Erythroblast (primary cell): ENCODE measurements around the gene SLC6A1.

ENCODE experiments used
- DNase-seq, 2 experiments: peaks; one replicate each; lab custom pipeline; 2025; lab: John Stamatoyannopoulos, UW
- GATA1 ChIP-seq: IDR thresholded peaks from 2 replicates; pipeline ENCODE4 v1.6.1; 2011; ENCODE audit warnings: low read depth, mild to moderate bottlenecking, control low read depth, low read length, moderate library complexity
- POLR2A ChIP-seq: IDR thresholded peaks from 2 replicates; pipeline ENCODE4 v1.6.1; 2011; ENCODE audit warnings: mild to moderate bottlenecking, low read length

SLC6A1 gene

GRCh38 chr3:10956986-10957385, 35.6 kb upstream of the SLC6A1 start:
- no peak for TF ChIP-seq POLR2A
- TF ChIP-seq GATA1 = no peak
- DNase-seq = no peak

- DNase-seq = no peak
- TF ChIP-seq POLR2A (no peak), GATA1 (no peak)
These were observed 34.4 kb upstream of the SLC6A1 start for GRCh38 chr3:10957976-10958749.

- TF ChIP-seq GATA1 = no peak
- no peak for TF ChIP-seq POLR2A
- no peak for DNase-seq
These were observed 32.3 kb upstream of the SLC6A1 start for GRCh38 chr3:10960255-10960654.

GRCh38 chr3:10961921-10962320, 30.6 kb upstream of the SLC6A1 start:
- no peak for DNase-seq
- TF ChIP-seq GATA1 = no peak
- TF ChIP-seq POLR2A = no peak

- TF ChIP-seq POLR2A (no peak), GATA1 (no peak)
These were observed 30.0 kb upstream of the SLC6A1 start for GRCh38 chr3:10962481-10963036.

GRCh38 chr3:10964537-10965167, 27.9 kb upstream of the SLC6A1 start:
- TF ChIP-seq POLR2A (no peak), GATA1 (no peak)
- DNase-seq = peak; percentile 19 to 30

More at GRCh38 chr3:10962481-10963036, 30.0 kb upstream of the SLC6A1 start:
- DNase-seq = no peak

- TF ChIP-seq POLR2A = no peak
- TF ChIP-seq GATA1 = no peak
- no peak for DNase-seq
These were observed 24.1 kb upstream of the SLC6A1 start for GRCh38 chr3:10968401-10968800.

GRCh38 chr3:10970306-10970960, 22.1 kb upstream of the SLC6A1 start:
- no peak for TF ChIP-seq GATA1
- TF ChIP-seq POLR2A = no peak
- DNase-seq = no peak

- TF ChIP-seq GATA1 (no peak), POLR2A (no peak)
- DNase-seq = no peak
These were observed 20.3 kb upstream of the SLC6A1 start for GRCh38 chr3:10972072-10972782.

GRCh38 chr3:10973046-10973595, 19.4 kb upstream of the SLC6A1 start:
- TF ChIP-seq GATA1 (no peak), POLR2A (no peak)

GRCh38 chr3:10974131-10974530, 18.4 kb upstream of the SLC6A1 start:
- no peak for TF ChIP-seq GATA1
- no peak for TF ChIP-seq POLR2A
- DNase-seq = no peak

More at GRCh38 chr3:10973046-10973595, 19.4 kb upstream of the SLC6A1 start:
- no peak for DNase-seq

GRCh38 chr3:10974746-10975375, 17.7 kb upstream of the SLC6A1 start:
- DNase-seq = no peak
- no peak for TF ChIP-seq POLR2A
- TF ChIP-seq GATA1 = no peak
